Astrocyte (in vitro differentiated cells and primary cell): ENCODE results near the gene MTMR1.

Source experiments
- EZH2 ChIP-seq: IDR thresholded peaks from 2 replicates; pipeline ENCODE4 v1.6.1; 2012; ENCODE audit warnings: mild to moderate bottlenecking, low read length, inconsistent platforms; ENCODE audit not compliant: insufficient read depth
- TF ChIP-seq, protein P1 (sequence below): IDR thresholded peaks from 2 replicates; pipeline ENCODE4 v1.5.1; 2011; ENCODE audit warnings: low read depth, mild to moderate bottlenecking, inconsistent platforms, low read length, moderate library complexity; ENCODE audit not compliant: insufficient read depth

DNA sequence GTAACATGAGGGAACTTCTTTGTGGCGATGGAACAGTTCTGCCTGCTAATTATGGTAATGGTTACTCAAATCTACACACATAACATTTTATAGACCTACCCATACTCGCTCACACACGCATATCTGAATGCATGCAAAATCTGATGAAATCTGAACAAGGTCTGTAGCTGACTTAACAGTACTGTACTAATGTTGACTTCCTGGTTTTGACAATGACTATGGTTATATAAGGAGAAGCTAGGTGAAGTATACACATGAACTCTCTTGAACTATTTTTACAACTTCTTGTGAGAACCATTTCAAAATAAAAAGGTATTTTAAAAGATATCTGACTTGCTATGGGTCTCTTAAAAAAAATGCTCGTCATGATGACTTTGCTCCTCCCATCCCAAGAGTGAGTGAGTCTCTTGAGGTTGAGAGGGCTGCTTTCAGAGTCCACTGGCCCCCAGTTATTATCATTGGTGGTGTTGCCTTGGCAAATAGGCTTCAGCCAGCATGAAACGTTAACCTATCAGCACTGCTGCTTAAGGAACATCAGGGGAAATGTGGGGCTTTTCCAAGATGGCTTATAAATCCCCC lies 99.8 kb downstream of the MTMR1 start:
- TF ChIP-seq, protein P1, sequence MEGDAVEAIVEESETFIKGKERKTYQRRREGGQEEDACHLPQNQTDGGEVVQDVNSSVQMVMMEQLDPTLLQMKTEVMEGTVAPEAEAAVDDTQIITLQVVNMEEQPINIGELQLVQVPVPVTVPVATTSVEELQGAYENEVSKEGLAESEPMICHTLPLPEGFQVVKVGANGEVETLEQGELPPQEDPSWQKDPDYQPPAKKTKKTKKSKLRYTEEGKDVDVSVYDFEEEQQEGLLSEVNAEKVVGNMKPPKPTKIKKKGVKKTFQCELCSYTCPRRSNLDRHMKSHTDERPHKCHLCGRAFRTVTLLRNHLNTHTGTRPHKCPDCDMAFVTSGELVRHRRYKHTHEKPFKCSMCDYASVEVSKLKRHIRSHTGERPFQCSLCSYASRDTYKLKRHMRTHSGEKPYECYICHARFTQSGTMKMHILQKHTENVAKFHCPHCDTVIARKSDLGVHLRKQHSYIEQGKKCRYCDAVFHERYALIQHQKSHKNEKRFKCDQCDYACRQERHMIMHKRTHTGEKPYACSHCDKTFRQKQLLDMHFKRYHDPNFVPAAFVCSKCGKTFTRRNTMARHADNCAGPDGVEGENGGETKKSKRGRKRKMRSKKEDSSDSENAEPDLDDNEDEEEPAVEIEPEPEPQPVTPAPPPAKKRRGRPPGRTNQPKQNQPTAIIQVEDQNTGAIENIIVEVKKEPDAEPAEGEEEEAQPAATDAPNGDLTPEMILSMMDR: no peak
- TF ChIP-seq EZH2: no peak
